GM12874 (cell line): ENCODE results near the gene ZSCAN29.

Source experiments
- CTCF ChIP-seq: IDR thresholded peaks from 2 replicates; pipeline ENCODE4 v1.5.1; 2011; ENCODE audit warnings: low read depth, mild to moderate bottlenecking, control low read depth, low read length, moderate library complexity; ENCODE audit not compliant: insufficient read depth

The ZSCAN29 gene

GRCh38 chr15:43330780-43331087 lies 40.1 kb downstream of the ZSCAN29 start:
- no peak for TF ChIP-seq CTCF

- TF ChIP-seq CTCF: no peak
Measured at GRCh38 chr15:43329960-43330779, 40.7 kb downstream of the ZSCAN29 start, which contains the start of gene LCMT2. TSS of gene LCMT2 (minus strand) at chr15:43330573. CDS start at chr15:43330489, 84 bp downstream.

GRCh38 chr15:43329217-43329959 lies 41.5 kb downstream of the ZSCAN29 start:
- no peak for TF ChIP-seq CTCF

- no peak for TF ChIP-seq CTCF
Measured at GRCh38 chr15:43325039-43325684, 45.7 kb downstream of the ZSCAN29 start.

GRCh38 chr15:43318990-43319771 lies 51.7 kb downstream of the ZSCAN29 start:
- TF ChIP-seq CTCF: no peak

- TF ChIP-seq CTCF: no peak
Measured at GRCh38 chr15:43317566-43318184, 53.2 kb downstream of the ZSCAN29 start.
